Right atrium auricular region (tissue), 2 donors: Measurements from ENCODE around the gene C16orf92. TPM values are rescaled to one million over a fixed set of nuclear protein-coding genes. Genes with fewer than 3 reads are reported as not detected.
"Not testable (repeated sequence)": the region's sequence is repeated elsewhere in the genome, so short reads cannot be mapped to it uniquely, and the experiment has no call there.

ENCODE experiments used
- DNase-seq: peaks from one replicate; pipeline ENCODE4 v3.0.0-alpha.2; 2019; ENCODE audit warnings: low spot score
- H3K27ac ChIP-seq, 2 donors: fragments of 200-600 bp; sonication (generic); 1 replicate in 1 of 2; 2 replicates in 1 of 2; pipeline ENCODE4 v1.5.1; 2016 to 2019
- H3K27me3 ChIP-seq, 2 donors: fragments of 200-600 bp; sonication (generic); one replicate each; pipeline versions ENCODE4 v1.5.1 to v1.6.0; 2017 to 2019
- H3K36me3 ChIP-seq: fragments of 200-600 bp; sonication (generic); one replicate; pipeline ENCODE4 v1.5.1; 2016
- H3K4me1 ChIP-seq, 2 donors: fragments of 200-600 bp; sonication (generic); one replicate each; pipeline versions ENCODE4 v1.5.1 to v1.6.0; 2017 to 2019
- H3K4me3 ChIP-seq, 2 donors: fragments of 200-600 bp; sonication (generic); 1 replicate in 1 of 2; 2 replicates in 1 of 2; pipeline ENCODE4 v1.5.1; 2017 to 2019; ENCODE audit warnings: mild to moderate bottlenecking in 1 of 2, moderate library complexity in 1 of 2
- H3K9me3 ChIP-seq, 2 donors: fragments of 200-600 bp; sonication (generic); one replicate each; pipeline ENCODE4 v1.5.1; 2019
- total RNA-seq, 2 donors: library from RNA; depleted of rRNA; stranded (reverse); fragments of >200 nt; gene quantifications; one replicate each; pipeline ENCODE4 v1.1.0, GENCODE V29; 2016
- TF ChIP-seq, protein P1 (sequence below), 2 donors: fragments of 200-600 bp; sonication (generic); IDR thresholded peaks; one replicate each; pipeline ENCODE4 v1.5.1; 2019; ENCODE audit warnings: antibody characterized with exemption in 2 of 2

The C16orf92 gene
- total RNA-seq, 2 donors from 2014 or later: not detected

DNA sequence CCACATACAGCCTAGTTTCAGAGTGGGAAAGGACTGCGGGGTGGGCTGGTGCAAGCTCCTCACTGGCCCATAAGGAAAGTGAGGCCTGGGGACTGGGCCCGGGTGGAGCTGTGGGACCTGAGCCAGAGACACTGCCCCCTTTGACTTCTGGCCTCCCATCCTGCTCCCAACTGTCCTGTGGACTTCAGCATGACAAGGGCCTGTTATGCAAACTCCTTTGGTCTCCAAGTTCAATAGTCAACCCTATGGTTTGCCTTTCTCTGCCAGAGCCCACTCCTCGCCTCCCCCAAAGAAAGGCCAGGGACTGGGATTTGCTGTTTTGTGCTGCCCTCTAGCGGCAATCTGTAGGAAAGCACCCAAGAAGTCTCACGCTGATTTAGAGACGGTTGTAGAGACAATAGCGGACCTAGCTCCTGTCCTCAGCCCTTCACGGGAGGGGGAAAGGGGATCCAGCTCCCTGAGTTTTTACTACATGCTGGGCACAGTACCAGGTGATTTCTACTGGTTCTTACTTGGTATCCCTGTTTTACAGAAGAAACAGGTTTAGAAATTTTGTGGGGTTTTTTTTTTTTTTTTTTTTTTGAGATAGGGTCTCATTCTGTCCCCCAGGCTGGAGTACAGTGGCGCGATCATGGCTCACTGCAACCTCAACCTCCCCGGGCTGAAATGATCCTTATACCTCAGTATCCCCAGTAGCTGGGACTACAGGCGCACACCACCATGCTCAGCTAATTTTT lies 9.3 kb downstream of the C16orf92 start:
- H3K27me3 ChIP-seq: peaks cover 15 to 23% of the 10 kb centered on the region in 2 donors
- no peak overlapping the region for H3K4me3 ChIP-seq
- TF ChIP-seq, protein P1, sequence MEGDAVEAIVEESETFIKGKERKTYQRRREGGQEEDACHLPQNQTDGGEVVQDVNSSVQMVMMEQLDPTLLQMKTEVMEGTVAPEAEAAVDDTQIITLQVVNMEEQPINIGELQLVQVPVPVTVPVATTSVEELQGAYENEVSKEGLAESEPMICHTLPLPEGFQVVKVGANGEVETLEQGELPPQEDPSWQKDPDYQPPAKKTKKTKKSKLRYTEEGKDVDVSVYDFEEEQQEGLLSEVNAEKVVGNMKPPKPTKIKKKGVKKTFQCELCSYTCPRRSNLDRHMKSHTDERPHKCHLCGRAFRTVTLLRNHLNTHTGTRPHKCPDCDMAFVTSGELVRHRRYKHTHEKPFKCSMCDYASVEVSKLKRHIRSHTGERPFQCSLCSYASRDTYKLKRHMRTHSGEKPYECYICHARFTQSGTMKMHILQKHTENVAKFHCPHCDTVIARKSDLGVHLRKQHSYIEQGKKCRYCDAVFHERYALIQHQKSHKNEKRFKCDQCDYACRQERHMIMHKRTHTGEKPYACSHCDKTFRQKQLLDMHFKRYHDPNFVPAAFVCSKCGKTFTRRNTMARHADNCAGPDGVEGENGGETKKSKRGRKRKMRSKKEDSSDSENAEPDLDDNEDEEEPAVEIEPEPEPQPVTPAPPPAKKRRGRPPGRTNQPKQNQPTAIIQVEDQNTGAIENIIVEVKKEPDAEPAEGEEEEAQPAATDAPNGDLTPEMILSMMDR (IDR thresholded peaks at IDR 0.05): peak in 1 of 2 donors; percentile 73
- no peaks in the 10 kb centered on the region for H3K36me3 ChIP-seq
- H3K9me3 ChIP-seq: no peaks in the 10 kb centered on the region
- peaks cover 0 to 13% of the 10 kb centered on the region in 2 donors for H3K4me1 ChIP-seq
- peak; percentile 65 for DNase-seq
- no peak overlapping the region for H3K27ac ChIP-seq

DNA sequence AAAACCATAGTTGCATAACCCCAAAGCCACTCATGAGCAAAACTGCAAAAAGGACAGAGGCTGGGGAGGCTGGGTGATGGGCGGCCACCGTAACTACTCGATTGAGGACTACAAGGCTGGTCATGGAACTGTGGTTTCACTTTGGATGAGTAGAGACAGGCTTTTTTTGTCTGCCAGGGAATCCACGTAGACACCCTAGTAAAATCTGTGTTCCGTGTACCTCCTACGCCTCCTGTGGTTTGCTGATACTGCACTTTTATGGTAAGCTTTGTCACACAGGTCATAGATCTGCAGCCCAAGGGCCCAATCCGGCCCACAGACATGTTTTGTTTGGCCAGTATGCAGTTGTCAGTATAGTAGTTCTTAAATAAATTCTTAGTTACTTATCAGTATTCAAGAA lies 10.3 kb downstream of the C16orf92 start:
- peaks cover 15 to 23% of the 10 kb centered on the region in 2 donors for H3K27me3 ChIP-seq
- no peak overlapping the region for H3K4me3 ChIP-seq
- H3K4me1 ChIP-seq: peaks cover 0 to 13% of the 10 kb centered on the region in 2 donors
- no peaks in the 10 kb centered on the region for H3K36me3 ChIP-seq
- no peak overlapping the region for H3K27ac ChIP-seq
- DNase-seq: no peak
- H3K9me3 ChIP-seq: no peaks in the 10 kb centered on the region
- TF ChIP-seq, protein P1 (IDR thresholded peaks at IDR 0.05): no peak

DNA sequence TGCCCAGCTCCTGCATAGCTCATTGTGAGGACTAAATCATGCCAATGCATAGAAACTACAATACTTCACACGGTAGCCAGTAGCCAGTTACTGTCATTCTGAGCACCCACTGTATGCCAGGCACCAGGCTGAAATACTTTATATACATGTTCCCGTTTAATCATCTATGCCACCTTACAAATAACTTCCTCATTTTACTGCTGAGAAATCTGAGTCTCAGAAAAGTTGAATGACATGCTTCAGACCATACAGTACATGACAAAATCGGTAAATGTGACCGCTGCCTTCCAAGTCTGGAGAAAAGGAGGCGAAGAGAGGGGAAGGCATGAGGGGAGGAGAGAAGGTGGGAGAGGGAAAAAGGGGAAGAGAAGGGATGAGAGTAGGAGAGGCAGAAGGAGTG lies 17.2 kb downstream of the C16orf92 start:
- no peaks in the 10 kb centered on the region for H3K4me1 ChIP-seq
- H3K36me3 ChIP-seq: no peaks in the 10 kb centered on the region
- DNase-seq: no peak
- H3K27ac ChIP-seq: no peak overlapping the region
- H3K9me3 ChIP-seq: no peaks in the 10 kb centered on the region
- TF ChIP-seq, protein P1 (IDR thresholded peaks at IDR 0.05): no peak
- no peaks in the 10 kb centered on the region for H3K27me3 ChIP-seq
- H3K4me3 ChIP-seq: no peak overlapping the region

DNA sequence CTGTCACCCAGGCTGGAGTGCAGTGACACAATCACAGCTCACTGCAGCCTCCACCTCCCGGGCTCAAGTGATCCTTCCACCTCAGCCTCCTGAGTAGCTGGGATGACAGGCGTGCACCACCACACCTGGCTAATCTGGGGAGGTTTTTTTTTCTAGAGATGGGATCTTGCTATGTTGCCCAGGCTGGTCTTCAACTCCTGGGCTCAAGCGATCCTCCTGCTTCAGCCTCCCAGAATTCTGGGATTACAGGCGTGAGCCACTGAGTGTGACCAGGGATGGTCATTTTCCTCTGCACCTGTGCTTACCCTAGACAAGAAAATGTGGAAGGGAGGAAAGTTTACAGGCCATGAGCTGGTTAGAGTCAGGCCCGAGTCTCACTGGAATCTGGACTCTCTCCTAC lies 17.7 kb downstream of the C16orf92 start:
- not testable (repeated sequence) for H3K4me3 ChIP-seq, H3K9me3 ChIP-seq, H3K36me3 ChIP-seq, H3K27ac ChIP-seq, DNase-seq, H3K27me3 ChIP-seq, H3K4me1 ChIP-seq

DNA sequence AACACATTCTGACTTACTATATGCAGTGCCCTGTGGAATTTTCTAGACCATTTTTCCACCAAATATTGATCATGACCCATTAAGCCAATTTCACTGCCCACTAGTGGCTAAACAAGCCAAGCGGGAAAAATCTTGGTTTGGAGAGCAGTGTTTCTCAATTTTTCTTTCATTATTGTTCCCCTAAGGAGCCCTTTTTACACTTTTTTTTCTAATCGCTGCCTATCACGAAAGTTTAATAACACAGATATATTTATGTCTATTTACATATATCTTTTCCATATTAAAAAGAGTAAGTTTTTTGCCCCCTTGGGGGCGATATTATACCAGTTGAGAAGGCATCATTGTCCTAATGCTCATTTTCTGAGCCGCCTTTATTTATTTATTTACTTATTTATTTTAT lies 18.8 kb downstream of the C16orf92 start:
- Histone ChIP-seq H3K36me3 (no peaks in the 10 kb centered on the region), H3K9me3 (no peaks in the 10 kb centered on the region), H3K4me1 (no peaks in the 10 kb centered on the region), H3K27me3 (no peaks in the 10 kb centered on the region), H3K4me3 (no peak overlapping the region), H3K27ac (no peak overlapping the region)
- no peak for DNase-seq
- TF ChIP-seq, protein P1 (IDR thresholded peaks at IDR 0.05): peak; percentile 29 to 60

DNA sequence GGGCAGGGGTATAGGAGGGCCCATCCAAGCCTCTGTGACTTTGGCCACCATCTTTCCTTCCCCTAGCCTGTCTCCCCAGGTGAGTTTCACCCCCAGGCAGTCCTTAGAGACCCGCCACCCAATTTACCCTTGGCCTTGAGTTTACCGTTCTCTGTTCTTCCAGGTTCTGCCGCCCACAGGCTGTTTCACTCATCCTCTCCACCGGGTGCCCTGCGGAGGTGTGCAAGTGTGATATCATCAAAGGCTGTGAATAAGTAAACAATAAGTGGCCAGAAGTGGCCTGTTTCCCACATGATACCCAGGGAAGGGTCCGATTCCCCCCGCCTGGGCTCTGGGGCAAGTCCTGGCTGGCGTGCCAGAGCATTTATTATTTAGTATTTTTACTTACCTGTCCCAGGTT lies 23.2 kb downstream of the C16orf92 start:
- H3K4me3 ChIP-seq: no peak overlapping the region
- TF ChIP-seq, protein P1 (IDR thresholded peaks at IDR 0.05): no peak
- no peaks in the 10 kb centered on the region for H3K9me3 ChIP-seq
- no peak for DNase-seq
- H3K27me3 ChIP-seq: no peaks in the 10 kb centered on the region
- no peak overlapping the region for H3K27ac ChIP-seq
- H3K4me1 ChIP-seq: no peaks in the 10 kb centered on the region
- H3K36me3 ChIP-seq: no peaks in the 10 kb centered on the region
